Fibroblast of the conjunctiva (primary cell): Measurements from ENCODE around the gene CDHR5.

Source experiments
- DNase-seq: peaks from one replicate; pipeline ENCODE4 v3.0.0-alpha.2; 2010; ENCODE audit warnings: low read depth

CDHR5 gene

GRCh38 chr11:567011-567628, 57.6 kb downstream of the CDHR5 start:
- DNase-seq, result no peak
